Measurements from ENCODE around the gene VPS26C. TPM values are rescaled to one million over a fixed set of nuclear protein-coding genes. Genes with fewer than 3 reads are reported as not detected.

VPS26C gene
- total and polyA plus RNA-seq, 2 of the 8 experiments (the other 6 are each of a cell fraction or from before 2014, with no cell fraction given), result 43.5 to 71.6 TPM

DNA sequence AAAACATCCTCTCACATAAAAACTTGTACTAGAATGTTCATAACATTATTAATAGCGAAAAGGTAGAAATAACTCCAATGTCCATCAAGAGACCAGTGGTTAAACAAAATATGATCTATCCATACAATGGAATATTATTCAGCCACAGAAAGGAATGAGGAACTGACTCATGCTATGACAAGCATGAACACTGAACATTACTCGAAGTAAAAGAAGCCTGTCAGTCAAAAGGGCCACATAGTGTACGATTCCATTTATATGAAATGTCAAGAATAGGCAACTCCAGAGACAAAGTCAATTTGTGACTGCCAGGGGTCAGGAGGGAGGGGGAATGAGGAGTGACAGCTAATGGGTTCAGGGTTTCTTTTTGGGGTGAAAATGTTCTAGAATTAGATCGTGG, 2.3 kb downstream of the VPS26C start:
- Histone ChIP-seq H2BK15ac (ENCODE audit: low read length) (no peak overlapping the region), H3K23ac (ENCODE audit: insufficient read length) (no peak overlapping the region), H2BK12ac (ENCODE audit: low read depth, low read length) (no peak overlapping the region), H3K9ac (replicated peaks in 1 of 4; ENCODE audit: extremely low read depth in 1 of 4, low read depth in 3 of 4, low read length in 3 of 4) (no peak overlapping the region), H3K79me2 (ENCODE audit: control insufficient read depth in 1 of 2, insufficient read depth in 2 of 2, low read length in 2 of 2) (peaks cover 19 to 74% of the 10 kb centered on the region in 2 experiments), H3K79me1 (ENCODE audit: low read depth, low read length) (peaks cover 6% of the 10 kb centered on the region), H3K27ac (ENCODE audit: low read depth, low read length) (no peak overlapping the region), H4K91ac (replicated peaks; ENCODE audit: insufficient read length, low read length) (no peak overlapping the region), H4K8ac (ENCODE audit: extremely low read depth, insufficient read depth, low read length) (no peak overlapping the region), H3K4me3 (ENCODE audit: extremely low read depth in 1 of 4, insufficient read depth in 2 of 4, low read depth in 3 of 4, low read length in 4 of 4) (no peak overlapping the region), H3K36me3 (ENCODE audit: control insufficient read depth in 2 of 4, insufficient read depth in 4 of 4, low read length in 3 of 4) (peaks cover 0 to 12% (median 0%) of the 10 kb centered on the region in 4 experiments; a peak in 3 of 8 replicates), H4K5ac (ENCODE audit: insufficient read length, low read depth, low read length) (no peak overlapping the region), H3K18ac (ENCODE audit: extremely low read depth, low read length) (no peak overlapping the region), H2AFZ (ENCODE audit: low read length) (no peak overlapping the region), H2BK5ac (ENCODE audit: low read depth, low read length) (no peak overlapping the region), H3K23me2 (ENCODE audit: low read depth, low read length) (0 out of 2 replicates have a peak, but pooled peaks cover 4% of the 10 kb centered on the region), H4K20me1 (replicated peaks in 1 of 2; ENCODE audit: control insufficient read depth in 1 of 2, insufficient read depth in 2 of 2, low read length in 2 of 2) (peaks cover 2 to 9% of the 10 kb centered on the region in 2 experiments), H3K4me1 (replicated peaks in 1 of 4; ENCODE audit: control insufficient read depth in 3 of 4, insufficient read depth in 4 of 4, low read length in 3 of 4) (no peaks in the 10 kb centered on the region; a peak in 1 of 7 replicates), H2BK120ac (replicated peaks; ENCODE audit: low read depth, low read length) (no peak overlapping the region), H3K14ac (ENCODE audit: insufficient read length) (no peak overlapping the region), H3K27me3 (replicated peaks in 1 of 4; ENCODE audit: control insufficient read depth in 3 of 4, extremely low read depth in 1 of 4, insufficient read depth in 3 of 4, low read length in 3 of 4) (no peaks in the 10 kb centered on the region), H3K4me2 (ENCODE audit: insufficient read depth in 1 of 2, low read depth in 2 of 2, low read length in 2 of 2) (no peak overlapping the region), H3K56ac (replicated peaks; ENCODE audit: insufficient read length, low read depth, low read length) (no peak overlapping the region), H2BK20ac (ENCODE audit: low read length) (no peak overlapping the region), H3K4ac (replicated peaks; ENCODE audit: insufficient read length, low read depth, low read length) (no peak overlapping the region), H3K9me3 (ENCODE audit: insufficient read depth in 2 of 2, low read depth in 1 of 2, low read length in 1 of 2) (no peaks in the 10 kb centered on the region), H2AK5ac (ENCODE audit: low read depth, low read length) (no peak overlapping the region)
- WGBS, 2 experiments (ENCODE audit: extremely low coverage in 1 of 2, insufficient coverage in 1 of 2, insufficient read length in 1 of 2, insufficient replicate concordance in 2 of 2, low coverage in 1 of 2, low lambda C conversion rate in 2 of 2, missing lambda C conversion rate in 1 of 2), result 85% methylated on average over 4 of the region's 4 CpGs; no CpG with 5 or more reads in 1 of the 2 experiments
- POLR2A ChIA-PET (ENCODE audit: partially characterized antibody), result interaction anchor here (1.8 kb wide), 1 partner anchor 102 kb away, joined by 7 read pairs; the partner anchor contains the start of gene DYRK1A
- FAIRE-seq (no peak), DNase-seq (ENCODE audit: low read depth in 1 of 2, low spot score in 2 of 2) (no peak)
- TF ChIP-seq KDM5A (IDR thresholded peaks at IDR 0.05; ENCODE audit: low read length) (no peak), HDAC2 (IDR thresholded peaks at IDR 0.05; ENCODE audit: borderline replicate concordance in 1 of 2, low read depth in 2 of 2, low read length in 2 of 2) (no peak), NANOG (IDR thresholded peaks at IDR 0.05; ENCODE audit: insufficient read depth, low read depth, low read length, poor library complexity, severe bottlenecking) (no peak)
- CTCF ChIA-PET (ENCODE audit: partially characterized antibody), result no interaction called here
